ENCODE results near the gene FAM234B. TPM values are rescaled to one million over a fixed set of nuclear protein-coding genes. Genes with fewer than 3 reads are reported as not detected.

FAM234B gene
- total and polyA plus RNA-seq, 2 of the 8 experiments (the other 6 are each of a cell fraction or from before 2014, with no cell fraction given), result 12.5 to 29.1 TPM

GRCh38 chr12:13074396-13075117 is 30.4 kb downstream of the FAM234B start:
- Histone ChIP-seq H3K23ac (ENCODE audit: insufficient read length) (no peak overlapping the region), H3K36me3 (ENCODE audit: control insufficient read depth in 2 of 4, insufficient read depth in 4 of 4, low read length in 3 of 4) (peaks cover 0 to 32% (median 20%) of the 10 kb centered on the region in 4 experiments; a peak in 7 of 8 replicates), H3K4me2 (ENCODE audit: insufficient read depth in 1 of 2, low read depth in 2 of 2, low read length in 2 of 2) (no peak overlapping the region), H3K4me3 (ENCODE audit: extremely low read depth in 1 of 4, insufficient read depth in 2 of 4, low read depth in 3 of 4, low read length in 4 of 4) (no peak overlapping the region), H3K79me2 (ENCODE audit: control insufficient read depth in 1 of 2, insufficient read depth in 2 of 2, low read length in 2 of 2) (no peaks in the 10 kb centered on the region), H3K9ac (replicated peaks in 1 of 4; ENCODE audit: extremely low read depth in 1 of 4, low read depth in 3 of 4, low read length in 3 of 4) (no peak overlapping the region), H2BK120ac (replicated peaks; ENCODE audit: low read depth, low read length) (no peak overlapping the region), H2BK20ac (ENCODE audit: low read length) (0 out of 2 replicates have a peak overlapping the region, but pooled peaks have one; percentile 21), H4K8ac (ENCODE audit: extremely low read depth, insufficient read depth, low read length) (no peak overlapping the region), H3K14ac (ENCODE audit: insufficient read length) (no peak overlapping the region), H3K23me2 (ENCODE audit: low read depth, low read length) (no peaks in the 10 kb centered on the region), H2BK5ac (ENCODE audit: low read depth, low read length) (peak overlapping the region; percentile 45; the same call in 1 of the 2 replicates), H4K91ac (replicated peaks; ENCODE audit: insufficient read length, low read length) (no peak overlapping the region), H2AK5ac (ENCODE audit: low read depth, low read length) (no peak overlapping the region), H3K27ac (ENCODE audit: low read depth, low read length) (no peak overlapping the region), H3K27me3 (replicated peaks in 1 of 4; ENCODE audit: control insufficient read depth in 3 of 4, extremely low read depth in 1 of 4, insufficient read depth in 3 of 4, low read length in 3 of 4) (no peaks in the 10 kb centered on the region), H3K56ac (replicated peaks; ENCODE audit: insufficient read length, low read depth, low read length) (no peak overlapping the region), H3K79me1 (ENCODE audit: low read depth, low read length) (no peaks in the 10 kb centered on the region), H3K4me1 (replicated peaks in 1 of 4; ENCODE audit: control insufficient read depth in 3 of 4, insufficient read depth in 4 of 4, low read length in 3 of 4) (peaks cover 0 to 4% (median 2%) of the 10 kb centered on the region in 4 experiments; a peak in 3 of 7 replicates), H4K5ac (ENCODE audit: insufficient read length, low read depth, low read length) (no peak overlapping the region), H2AFZ (ENCODE audit: low read length) (no peak overlapping the region), H4K20me1 (replicated peaks in 1 of 2; ENCODE audit: control insufficient read depth in 1 of 2, insufficient read depth in 2 of 2, low read length in 2 of 2) (no peaks in the 10 kb centered on the region), H3K18ac (ENCODE audit: extremely low read depth, low read length) (no peak overlapping the region), H3K4ac (replicated peaks; ENCODE audit: insufficient read length, low read depth, low read length) (no peak overlapping the region), H2BK15ac (ENCODE audit: low read length) (no peak overlapping the region), H3K9me3 (ENCODE audit: insufficient read depth in 2 of 2, low read depth in 1 of 2, low read length in 1 of 2) (no peaks in the 10 kb centered on the region), H2BK12ac (ENCODE audit: low read depth, low read length) (no peak overlapping the region)
- CTCF ChIA-PET (ENCODE audit: partially characterized antibody), result interaction anchor here (0.5 to 2.5 kb wide), 7 partner anchors 11 to 672 kb away, joined by 3 to 9 read pairs (median 4); no protein-coding TSS in a partner anchor
- WGBS, 2 experiments (ENCODE audit: extremely low coverage in 1 of 2, insufficient coverage in 1 of 2, insufficient read length in 1 of 2, insufficient replicate concordance in 2 of 2, low coverage in 1 of 2, low lambda C conversion rate in 2 of 2, missing lambda C conversion rate in 1 of 2), result 87% methylated on average over 3 of the region's 3 CpGs; no CpG with 5 or more reads in 1 of the 2 experiments
- FAIRE-seq (no peak), DNase-seq (ENCODE audit: low read depth in 1 of 2, low spot score in 2 of 2) (no peak)
- POLR2A ChIA-PET (ENCODE audit: partially characterized antibody), result no interaction called here
- TF ChIP-seq SP2 (IDR thresholded peaks at IDR 0.05; ENCODE audit: low read length) (no peak), JUND (IDR thresholded peaks at IDR 0.05; ENCODE audit: low read length) (no peak)
